Smooth muscle cell (in vitro differentiated cells): ENCODE results near the gene GRAPL. TPM values are rescaled to one million over a fixed set of nuclear protein-coding genes. Genes with fewer than 3 reads are reported as not detected.
A peak's percentile ranks its signal among the peaks of the same experiment; 100 is the strongest.
"Not testable (repeated sequence)": the region's sequence is repeated elsewhere in the genome, so short reads cannot be mapped to it uniquely, and the experiment has no call there.

Experiments
- DNase-seq: peaks from one replicate; lab custom pipeline; 2025; ENCODE audit not compliant: unreplicated experiment; lab: John Stamatoyannopoulos, UW
- H2AFZ ChIP-seq: fragments of 200-600 bp; sonication (generic); 2 replicates; pipeline ENCODE4 v1.6.0; 2016; ENCODE audit warnings: antibody characterized with exemption, low read depth, mild to moderate bottlenecking
- H3F3A ChIP-seq: fragments of 200-600 bp; sonication (generic); 2 replicates; pipeline ENCODE4 v1.6.0; 2017; ENCODE audit warnings: antibody characterized with exemption, low read depth
- H3K27ac ChIP-seq: fragments of 200-600 bp; sonication (generic); 2 replicates; pipeline ENCODE4 v1.5.1; 2016; ENCODE audit warnings: low read depth, mild to moderate bottlenecking
- H3K27me3 ChIP-seq: fragments of 200-600 bp; sonication (generic); 2 replicates; pipeline ENCODE4 v1.6.1; 2016; ENCODE audit warnings: low read depth, mild to moderate bottlenecking
- H3K36me3 ChIP-seq: fragments of 200-600 bp; sonication (generic); 2 replicates; pipeline ENCODE4 v1.5.1; 2016; ENCODE audit warnings: low read depth
- H3K4me1 ChIP-seq: fragments of 200-600 bp; sonication (generic); 2 replicates; pipeline ENCODE4 v1.5.1; 2016; ENCODE audit warnings: low read depth
- H3K4me2 ChIP-seq: fragments of 200-600 bp; sonication (generic); 2 replicates; pipeline ENCODE4 v1.6.0; 2016; ENCODE audit warnings: mild to moderate bottlenecking
- H3K4me3 ChIP-seq: fragments of 200-600 bp; sonication (generic); 2 replicates; pipeline ENCODE4 v1.5.1; 2016; ENCODE audit warnings: mild to moderate bottlenecking
- H3K79me2 ChIP-seq: fragments of 200-600 bp; sonication (generic); 2 replicates; pipeline ENCODE4 v1.6.0; 2016; ENCODE audit warnings: low read depth, mild to moderate bottlenecking
- H3K9ac ChIP-seq: fragments of 200-600 bp; sonication (generic); 2 replicates; pipeline ENCODE4 v1.6.0; 2016; ENCODE audit warnings: low read depth
- H3K9me3 ChIP-seq: fragments of 200-600 bp; sonication (generic); replicated peaks from 2 replicates; pipeline ENCODE4 v1.5.1; 2016; ENCODE audit warnings: low read depth
- H4K20me1 ChIP-seq: fragments of 200-600 bp; sonication (generic); 2 replicates; pipeline ENCODE4 v1.6.0; 2016; ENCODE audit warnings: low read depth
- WGBS: methylation state at CpG from one replicate; pipeline ENCODE4 v1.1.7; 2016; ENCODE audit warnings: low lambda C conversion rate; 5-methylcytosine and 5-hydroxymethylcytosine counted together
- polyA plus RNA-seq: library from polyadenylated mRNA; unstranded; fragments of >200 nt; fragmentation: Nextera tagmentation; extraction: Ambion mirVana; gene quantifications from 2 replicates; pipeline ENCODE4 v1.2.1, GENCODE V29; 2016
- total RNA-seq: library from RNA; depleted of rRNA; stranded (reverse); fragments of >200 nt; gene quantifications from 2 replicates; pipeline ENCODE4 v1.2.3, GENCODE V29; 2014

The GRAPL gene
- total and polyA plus RNA-seq, 2 experiments from 2014 or later = not detected

DNA sequence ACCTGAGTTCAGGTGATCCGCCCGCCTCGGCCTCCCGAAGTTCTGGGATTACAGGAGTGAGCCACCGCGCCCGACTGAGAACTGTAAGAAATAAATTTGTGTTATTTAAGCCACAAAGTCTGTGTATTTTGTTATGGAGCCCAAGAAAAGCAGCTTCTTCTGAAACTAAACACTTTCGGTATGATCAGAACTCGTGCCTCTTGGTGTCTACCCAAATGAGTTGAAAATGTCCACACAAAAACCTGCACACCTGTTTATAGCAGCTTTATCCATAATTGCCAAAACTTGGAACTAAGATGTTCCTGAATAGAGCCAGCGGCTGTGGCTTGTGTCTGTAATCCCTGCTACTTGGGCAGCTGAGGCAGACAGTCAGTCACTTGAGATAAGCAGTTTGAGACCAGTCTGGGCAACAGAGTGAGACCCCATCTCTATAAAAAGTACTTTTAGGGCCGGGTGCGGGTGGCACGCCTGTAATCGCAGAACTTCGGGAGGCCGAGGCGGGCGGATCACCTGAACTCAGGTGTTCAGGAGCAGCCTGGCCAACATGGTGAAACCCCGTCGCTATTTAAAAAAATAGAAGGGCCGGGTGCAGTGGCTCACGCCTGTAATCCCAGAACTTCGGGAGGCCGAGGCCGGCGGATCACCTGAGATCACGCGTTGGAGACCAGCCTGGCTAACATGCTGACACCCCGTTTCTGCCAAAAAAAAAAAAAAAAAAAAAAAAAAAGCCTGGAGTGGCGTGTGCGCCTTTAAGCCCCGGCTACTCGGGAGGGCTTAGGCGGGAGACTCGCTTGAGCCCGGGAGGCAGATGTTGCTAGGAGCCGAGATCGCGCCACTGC lies 61.7 kb downstream of the GRAPL start:
- H3K27ac ChIP-seq, H3K36me3 ChIP-seq, H4K20me1 ChIP-seq, H3K9ac ChIP-seq, H3K27me3 ChIP-seq, H3K4me3 ChIP-seq, DNase-seq, H3K79me2 ChIP-seq, H3K4me1 ChIP-seq, H3K4me2 ChIP-seq, H2AFZ ChIP-seq, H3F3A ChIP-seq, H3K9me3 ChIP-seq: not testable (repeated sequence)
- WGBS = no CpG with 5 or more reads among the region's 39 CpGs

GRCh38 chr17:19189781-19190405 lies 62.5 kb downstream of the GRAPL start:
- not testable (repeated sequence) for H2AFZ ChIP-seq, H3K4me3 ChIP-seq, DNase-seq, H3K4me1 ChIP-seq, H3K27ac ChIP-seq, H3K4me2 ChIP-seq, H3K79me2 ChIP-seq, H3K36me3 ChIP-seq, H3K9ac ChIP-seq, H4K20me1 ChIP-seq, H3K9me3 ChIP-seq, H3F3A ChIP-seq, H3K27me3 ChIP-seq
- WGBS = no CpG with 5 or more reads among the region's 36 CpGs

DNA sequence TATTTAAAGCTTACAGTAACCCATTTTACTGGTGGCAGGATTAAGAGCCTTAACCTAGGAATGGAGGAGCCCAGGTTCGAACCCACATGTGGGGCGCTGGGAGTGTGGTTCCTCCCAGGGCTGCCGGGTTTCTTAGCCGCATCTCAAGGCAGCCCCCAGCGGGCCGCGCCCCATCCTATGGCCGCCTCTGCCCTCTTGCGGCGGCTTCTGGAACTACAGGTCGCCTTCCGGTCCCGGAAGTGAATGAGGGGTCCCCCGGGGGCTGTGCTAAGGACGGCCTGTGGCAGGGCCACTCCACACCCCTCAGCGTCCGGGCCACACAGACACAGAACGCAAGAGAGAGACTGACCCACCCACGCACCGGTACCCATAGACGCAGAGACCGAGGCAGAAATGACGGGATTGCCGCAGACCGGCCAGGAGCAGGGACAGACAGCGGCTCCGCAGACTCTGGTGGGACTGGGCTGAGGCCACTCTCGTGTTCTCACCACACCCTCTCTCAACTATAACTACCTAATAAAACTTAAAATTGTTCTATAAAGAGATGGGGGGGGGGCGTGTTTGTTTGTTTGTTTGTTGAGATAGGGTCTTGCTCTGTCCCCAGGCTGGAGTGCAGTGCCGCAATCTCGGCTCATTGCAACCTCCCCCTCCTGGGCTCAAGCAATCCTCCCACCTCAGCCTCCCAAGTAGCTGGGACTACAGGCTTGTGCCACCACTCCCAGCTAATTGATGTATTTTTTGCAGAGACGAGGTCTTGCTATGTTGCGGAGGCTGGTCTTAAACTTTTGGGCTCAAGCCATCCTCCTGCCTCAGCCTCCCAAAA lies 69.2 kb downstream of the GRAPL start:
- H3K79me2 ChIP-seq, H3K4me2 ChIP-seq, H4K20me1 ChIP-seq, DNase-seq, H3F3A ChIP-seq, H2AFZ ChIP-seq, H3K9me3 ChIP-seq, H3K4me1 ChIP-seq, H3K36me3 ChIP-seq, H3K9ac ChIP-seq, H3K27ac ChIP-seq, H3K27me3 ChIP-seq: not testable (repeated sequence)
- 8% methylated on average over 13 of the region's 33 CpGs for WGBS
- H3K4me3 ChIP-seq = peak overlapping the region; percentile 34

- not testable (repeated sequence) for H3K27me3 ChIP-seq, H3K9ac ChIP-seq, H3F3A ChIP-seq, H3K4me2 ChIP-seq, H3K27ac ChIP-seq, H3K4me3 ChIP-seq, H3K9me3 ChIP-seq, H3K4me1 ChIP-seq, DNase-seq, H3K36me3 ChIP-seq, H4K20me1 ChIP-seq, H2AFZ ChIP-seq, H3K79me2 ChIP-seq
- no CpG with 5 or more reads among the region's 20 CpGs for WGBS
Measured at GRCh38 chr17:19202448-19202847, 75.1 kb downstream of the GRAPL start.

GRCh38 chr17:19203429-19203828 lies 76.0 kb downstream of the GRAPL start:
- H3K4me2 ChIP-seq, H3K9me3 ChIP-seq, H3K27ac ChIP-seq, H3K4me3 ChIP-seq, H3K27me3 ChIP-seq, H3K36me3 ChIP-seq, H3F3A ChIP-seq, H2AFZ ChIP-seq, DNase-seq, H3K9ac ChIP-seq, H3K79me2 ChIP-seq, H3K4me1 ChIP-seq, H4K20me1 ChIP-seq: not testable (repeated sequence)
- WGBS = no CpG with 5 or more reads among the region's 3 CpGs

Other genes starting within 250 kb of the GRAPL start
- gene SLC5A10, start 175.4 kb upstream of the GRAPL start, total RNA-seq = not detected in 2 replicates
- gene SLC5A10, start 175.4 kb upstream of the GRAPL start, polyA plus RNA-seq = not detected in 2 replicates
- gene FAM83G, start 122.8 kb upstream of the GRAPL start, total RNA-seq = 10.0 and 14.2 TPM in 2 replicates
- gene FAM83G, start 122.8 kb upstream of the GRAPL start, polyA plus RNA-seq = 8.2 and 16.0 TPM in 2 replicates
- not detected in 2 replicates for gene GRAP, start 80.6 kb upstream of the GRAPL start, total RNA-seq
- 0.30 TPM in 1 of 2 replicates, not detected in the other for gene GRAP, start 80.6 kb upstream of the GRAPL start, polyA plus RNA-seq
- 27.6 and 35.4 TPM in 2 replicates for gene EPN2, start 109.8 kb downstream of the GRAPL start, total RNA-seq
- 46.7 and 61.2 TPM in 2 replicates for gene EPN2, start 109.8 kb downstream of the GRAPL start, polyA plus RNA-seq
- gene B9D1, start 235.1 kb downstream of the GRAPL start, total RNA-seq = 21.6 and 21.9 TPM in 2 replicates
- gene B9D1, start 235.1 kb downstream of the GRAPL start, polyA plus RNA-seq = 30.0 and 45.5 TPM in 2 replicates